ENCODE measurements around the gene REN. TPM values are rescaled to one million over a fixed set of nuclear protein-coding genes. Genes with fewer than 3 reads are reported as not detected.

The REN gene
- total and polyA plus RNA-seq, 2 of the 13 experiments (the other 11 are each of a cell fraction or from before 2014, with no cell fraction given) = not detected

GRCh38 chr1:204162494-204163074 lies 3.6 kb downstream of the REN start (continued):
- TF ChIP-seq RNF219 (CRISPR knock-in tag; IDR thresholded peaks at IDR 0.05) (no peak), SKI (IDR thresholded peaks at IDR 0.05; ENCODE audit: partially characterized antibody) (no peak), ZNF839 (CRISPR knock-in tag; IDR thresholded peaks at IDR 0.05; ENCODE audit: borderline replicate concordance) (no peak), ZNF704 (CRISPR knock-in tag; IDR thresholded peaks at IDR 0.05; ENCODE audit: borderline replicate concordance) (no peak), PREB (CRISPR knock-in tag; IDR thresholded peaks at IDR 0.05) (no peak), ZNF207 (IDR thresholded peaks at IDR 0.05; ENCODE audit: borderline replicate concordance) (no peak), ZNF562 (CRISPR knock-in tag; IDR thresholded peaks at IDR 0.05; ENCODE audit: borderline replicate concordance) (no peak), ZBTB26 (CRISPR knock-in tag; IDR thresholded peaks at IDR 0.05; ENCODE audit: borderline replicate concordance) (no peak), ZNF281 (CRISPR knock-in tag; IDR thresholded peaks at IDR 0.05; ENCODE audit: borderline replicate concordance) (no peak), ZNF558 (CRISPR knock-in tag; IDR thresholded peaks at IDR 0.05; ENCODE audit: borderline replicate concordance) (no peak), DMTF1 (CRISPR knock-in tag; IDR thresholded peaks at IDR 0.05) (no peak), TOE1 (CRISPR knock-in tag; IDR thresholded peaks at IDR 0.05) (no peak), ZNF761 (CRISPR knock-in tag; conservative IDR thresholded peaks at IDR 0.05) (no peak), FOSL1 (CRISPR knock-in tag; IDR thresholded peaks at IDR 0.05; ENCODE audit: borderline replicate concordance) (no peak), SRSF1 (optimal IDR thresholded peaks at IDR 0.05; ENCODE audit: low read depth, low read length) (no peak), ZNF790 (CRISPR knock-in tag; IDR thresholded peaks at IDR 0.05; ENCODE audit: borderline replicate concordance) (no peak), ZNF234 (CRISPR knock-in tag; conservative IDR thresholded peaks at IDR 0.05) (no peak), FOXK2 (IDR thresholded peaks at IDR 0.05) (no peak), MAFG (CRISPR knock-in tag; IDR thresholded peaks at IDR 0.05) (no peak)

All from HepG2 (cell line).